CD4-positive, alpha-beta T cell treated with Interferon gamma for 1 hour (primary cell): Measurements from ENCODE around the gene CXCR5.
A peak's percentile ranks its signal among the peaks of the same experiment; 100 is the strongest.

Experiments used
- DNase-seq: peaks from one replicate; pipeline ENCODE4 v3.0.0-alpha.2; 2020

CXCR5 gene

DNA sequence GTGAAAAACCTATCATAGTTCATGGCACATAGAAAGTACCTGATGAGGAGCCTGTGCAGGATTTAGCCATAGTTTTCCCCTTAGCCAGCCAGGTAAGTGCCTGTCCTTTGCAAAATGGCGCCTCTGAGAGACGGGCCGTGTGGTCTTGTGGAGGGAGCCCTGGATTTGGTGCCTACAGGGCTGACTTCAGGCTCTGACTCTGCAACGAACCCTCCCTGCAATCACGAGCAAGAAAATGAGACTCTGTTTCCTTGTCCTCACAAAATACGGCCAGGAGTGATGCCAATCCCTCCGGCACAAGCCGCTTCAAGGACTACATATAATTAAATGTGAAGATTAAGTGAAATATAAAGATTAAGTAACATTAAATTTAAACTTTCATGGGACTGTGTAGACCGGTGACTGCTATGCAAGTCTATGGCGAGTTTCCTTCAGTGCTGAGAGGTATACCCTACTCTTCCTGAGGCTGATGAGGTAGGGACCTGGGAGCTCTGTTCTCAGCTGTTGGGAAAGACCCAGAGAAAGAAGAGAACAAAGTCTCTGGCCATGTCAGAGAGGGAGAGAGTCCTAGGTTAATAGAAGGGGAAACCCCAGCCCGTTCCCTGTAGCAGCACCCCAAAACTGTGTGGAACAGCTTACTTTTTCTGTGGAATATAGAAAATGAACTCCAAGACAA lies 6.1 kb upstream of the CXCR5 start:
- DNase-seq: no peak

DNA sequence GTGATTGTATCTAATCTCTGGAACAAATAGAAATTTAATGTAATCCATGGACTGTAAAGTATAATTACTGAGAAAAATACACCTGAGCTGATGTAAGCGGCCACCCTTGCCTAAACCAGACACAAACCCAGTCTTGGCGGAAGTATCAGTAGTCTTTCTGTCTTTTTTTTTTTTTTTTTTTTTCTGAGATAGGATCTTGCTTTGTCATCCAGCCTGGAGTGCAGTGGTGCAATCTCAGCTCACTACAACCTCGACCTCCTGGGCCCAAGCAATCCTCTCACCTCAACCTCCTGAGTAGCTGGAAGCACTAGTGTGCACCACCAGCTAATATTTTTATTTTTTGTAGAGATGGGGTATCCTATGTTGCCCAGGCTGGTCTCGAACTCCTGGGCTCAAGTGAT lies 5.5 kb upstream of the CXCR5 start:
- no peak for DNase-seq

DNA sequence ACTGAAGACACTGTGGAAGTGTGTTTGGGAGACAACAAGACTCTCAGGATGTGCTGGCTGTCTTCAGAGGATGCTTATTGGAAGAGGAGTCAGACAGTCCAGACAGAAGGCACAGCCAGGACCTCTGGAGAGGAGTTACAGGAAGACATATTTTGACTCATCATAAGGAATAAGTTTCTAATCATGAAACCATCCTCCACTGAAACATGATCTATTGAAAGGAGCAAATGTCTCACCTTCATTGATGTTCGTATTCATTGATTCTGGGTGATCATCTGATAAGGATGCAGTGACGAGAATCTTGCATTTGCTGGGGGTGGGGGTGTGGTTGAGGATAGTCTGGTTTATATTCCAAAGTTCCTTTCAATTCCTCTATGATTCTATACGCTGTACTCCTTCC lies 2.5 kb upstream of the CXCR5 start:
- DNase-seq: no peak

DNA sequence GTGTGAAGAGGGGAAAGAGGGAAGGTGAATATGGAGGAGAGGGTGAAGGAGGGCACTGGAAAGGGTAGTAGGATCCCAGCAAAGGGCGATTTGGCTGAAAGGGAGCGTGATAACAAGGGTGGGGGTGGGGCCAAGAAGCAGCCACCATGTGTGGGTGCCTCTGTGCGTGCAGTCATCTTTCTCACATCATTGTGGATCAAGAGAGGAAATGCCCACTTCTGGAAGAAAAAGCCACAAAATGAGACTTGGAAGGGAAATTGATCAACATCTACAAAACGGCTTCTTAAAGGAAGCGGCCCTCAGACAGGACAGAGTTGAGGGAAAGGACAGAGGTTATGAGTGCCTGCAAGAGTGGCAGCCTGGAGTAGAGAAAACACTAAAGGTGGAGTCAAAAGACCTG lies 1.2 kb upstream of the CXCR5 start:
- DNase-seq: no peak

DNA sequence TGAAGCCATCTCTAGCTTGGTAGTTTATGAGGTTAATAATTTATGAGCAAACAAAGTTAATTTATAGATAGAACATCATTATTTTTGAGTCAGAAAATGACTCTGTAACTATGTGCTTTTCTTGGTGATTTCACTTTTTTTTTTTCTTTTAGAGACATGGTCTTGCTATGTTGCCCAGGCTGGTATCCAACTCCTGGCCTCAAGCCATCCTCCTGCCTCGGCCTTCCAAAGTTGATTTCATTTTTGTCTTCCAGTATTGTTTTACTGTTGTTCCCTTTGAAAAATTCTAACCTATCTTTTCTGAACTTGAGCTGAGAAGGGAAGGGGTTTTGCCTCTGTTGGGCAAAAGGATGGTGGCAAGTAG lies 706 bp upstream of the CXCR5 start:
- DNase-seq: no peak

DNA sequence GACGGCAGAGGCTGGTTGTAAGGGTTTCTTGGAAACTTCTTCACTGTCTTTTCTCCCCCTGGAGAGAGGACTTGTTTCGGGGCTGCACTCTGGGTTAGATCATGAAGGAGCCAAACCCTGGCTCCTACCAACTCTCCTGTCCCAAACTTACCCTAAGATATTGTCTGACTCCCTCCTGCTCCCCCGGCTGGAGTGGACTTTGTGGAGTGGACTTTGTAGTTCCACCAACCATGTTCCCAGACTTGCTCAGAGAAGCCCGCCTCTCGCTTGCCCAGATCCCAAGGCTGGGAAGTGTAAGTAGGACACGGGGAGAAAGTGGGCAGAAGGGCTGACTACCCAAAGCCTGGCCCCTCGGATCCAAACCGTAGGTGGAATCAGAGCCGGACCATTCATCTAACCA lies 1.2 kb downstream of the CXCR5 start:
- DNase-seq: no peak

DNA sequence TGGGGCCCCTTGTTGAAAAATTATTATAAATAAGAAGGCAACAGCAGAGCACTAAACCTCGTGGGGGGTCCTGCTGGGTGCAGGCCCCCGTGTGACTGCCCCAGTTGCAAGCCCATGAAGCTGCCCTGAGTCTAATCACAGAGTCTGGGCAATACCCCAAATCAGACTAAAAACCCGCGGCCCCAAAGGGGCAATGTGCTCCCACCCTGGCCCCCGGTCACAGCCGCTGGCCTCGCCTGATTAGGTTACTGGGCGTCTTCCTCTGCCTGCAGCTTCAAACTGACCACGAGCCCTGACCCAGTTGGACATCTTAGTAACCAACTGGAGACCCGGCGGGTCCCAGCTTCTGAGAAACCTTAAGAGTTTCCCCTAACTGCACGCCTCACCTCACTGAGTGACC lies 1.6 kb downstream of the CXCR5 start:
- no peak for DNase-seq

DNA sequence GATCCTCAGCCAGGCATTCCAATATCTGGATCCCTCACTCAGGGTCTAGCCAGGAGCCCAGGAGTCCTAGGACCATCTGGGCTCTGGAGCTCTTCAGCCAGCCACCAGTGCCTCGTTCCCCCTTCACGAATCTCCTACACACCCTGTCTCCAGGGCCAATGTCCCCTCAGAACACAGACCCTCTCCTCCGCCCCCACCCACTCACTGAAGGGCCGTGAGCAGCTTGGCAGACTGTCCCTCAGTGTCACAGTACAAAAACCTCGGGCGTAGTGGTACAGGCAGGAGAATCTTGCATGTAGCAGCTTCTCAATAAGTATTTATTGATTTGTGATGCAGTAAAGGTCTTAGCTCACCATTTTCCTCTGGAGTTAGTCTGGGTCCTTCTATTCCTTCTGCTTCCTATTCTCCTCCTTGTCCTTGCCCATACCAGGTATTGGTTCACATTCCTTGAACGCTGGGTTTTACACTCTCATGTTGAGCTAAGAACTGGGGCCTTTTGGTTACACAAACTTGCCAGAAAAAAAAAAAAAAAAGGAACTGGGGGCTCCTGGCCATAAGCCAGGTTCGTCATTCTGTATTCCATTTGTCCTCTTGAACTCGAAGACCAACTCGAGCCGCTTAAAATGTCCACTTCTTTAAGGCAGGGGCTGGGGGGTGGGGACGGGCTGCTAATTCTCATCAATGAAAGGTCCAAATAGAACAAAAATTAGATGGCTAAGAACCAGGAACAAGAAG lies 2.3 kb downstream of the CXCR5 start:
- DNase-seq: no peak

DNA sequence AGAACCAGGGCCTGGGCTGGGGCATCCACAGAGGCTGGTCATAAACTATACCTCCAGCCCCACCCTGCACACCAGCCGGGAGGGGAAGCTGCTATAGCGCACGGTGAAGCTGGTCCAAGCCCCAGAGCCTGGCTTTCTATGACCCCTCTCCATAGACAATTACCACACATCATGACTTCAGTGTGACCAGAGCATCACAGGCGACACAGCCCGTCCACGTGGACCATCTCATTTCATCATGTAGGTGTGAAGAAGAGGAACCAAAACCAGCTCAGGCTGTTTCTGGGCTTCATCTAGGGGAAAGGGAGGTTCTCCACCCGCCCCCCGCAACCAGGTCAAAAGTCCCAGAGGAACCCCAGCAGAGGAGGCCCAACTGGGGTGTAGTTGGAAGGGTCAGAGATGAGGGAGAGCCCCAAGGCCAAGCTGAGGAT lies 3.0 kb downstream of the CXCR5 start:
- peak; percentile 59 for DNase-seq

DNA sequence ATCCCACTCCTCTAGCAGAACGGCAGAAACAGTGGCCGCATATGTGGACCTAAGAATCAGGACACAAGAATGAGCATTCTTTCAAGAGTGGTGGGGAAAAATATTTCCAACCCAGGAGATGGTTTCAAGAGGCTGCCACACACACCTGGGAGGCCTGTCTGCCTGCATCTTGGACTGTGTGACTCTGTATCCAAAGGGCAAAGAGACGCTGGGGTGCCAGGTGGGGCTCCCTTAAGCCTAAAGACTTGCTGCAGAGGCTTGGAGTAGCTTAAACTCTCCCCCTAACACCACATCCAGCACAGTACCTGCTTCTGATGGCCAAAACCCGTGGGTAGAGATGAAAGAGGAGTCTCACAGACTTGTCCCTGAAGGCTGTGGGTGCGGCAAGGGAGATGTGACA lies 3.5 kb downstream of the CXCR5 start:
- DNase-seq: no peak

DNA sequence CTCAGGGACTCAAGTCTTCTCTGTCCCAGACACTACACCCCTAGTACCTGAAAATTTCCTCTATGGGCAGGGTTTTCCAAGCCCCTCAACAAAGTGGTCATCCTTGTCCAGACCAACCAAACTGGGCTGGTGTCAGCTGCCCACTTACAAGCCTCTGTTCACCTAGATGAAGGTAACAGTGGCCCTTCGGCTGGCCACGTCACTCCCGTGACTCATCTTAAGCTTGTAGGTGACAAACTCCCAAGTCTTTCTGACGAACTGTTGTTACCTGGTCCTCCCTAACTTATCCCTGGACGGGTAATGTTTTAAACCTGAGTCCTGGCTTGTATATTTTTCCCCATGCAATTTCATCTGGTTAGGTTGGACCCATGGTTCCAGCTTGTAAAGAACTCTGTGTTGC lies 4.7 kb downstream of the CXCR5 start:
- DNase-seq: no peak

DNA sequence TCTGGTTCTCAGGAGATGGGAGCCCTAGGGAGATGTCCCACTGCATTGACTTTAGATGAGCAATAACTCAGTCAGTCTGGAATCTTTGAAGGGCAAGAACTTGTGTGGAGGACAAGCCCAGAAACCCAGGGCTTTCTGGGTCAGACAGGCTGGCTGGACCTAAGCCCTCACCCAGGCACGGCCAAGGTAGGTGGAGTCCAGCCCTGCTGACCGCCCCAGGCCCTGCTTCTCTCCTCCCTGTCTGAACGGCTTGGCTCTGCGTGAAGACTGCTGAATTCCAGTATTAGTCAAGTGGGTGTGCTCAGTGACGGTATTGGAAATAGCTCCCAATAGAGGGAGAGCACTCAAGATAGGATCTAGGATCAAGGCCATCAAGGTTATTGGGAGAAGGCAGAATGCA lies 6.1 kb downstream of the CXCR5 start:
- DNase-seq: no peak

DNA sequence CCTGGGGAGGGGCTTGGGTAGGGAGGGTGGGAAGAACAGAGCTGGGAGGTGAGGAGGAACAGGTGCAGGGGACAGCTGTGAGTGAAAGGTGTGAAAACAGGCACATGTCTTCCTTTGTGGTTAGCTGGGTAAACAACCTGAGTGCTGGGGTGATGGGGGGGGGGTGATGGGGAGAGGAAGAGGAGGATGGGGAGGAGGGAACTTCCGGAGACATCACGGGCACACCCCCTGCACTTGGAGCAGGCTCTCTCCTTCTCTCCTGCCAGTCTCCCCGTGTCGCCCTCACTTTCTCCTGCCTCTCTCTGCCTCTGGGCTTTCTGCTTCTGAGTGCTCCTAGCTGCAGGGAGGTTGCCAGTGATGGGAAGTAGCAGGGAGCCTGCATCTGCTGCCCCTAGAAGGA lies 8.8 kb downstream of the CXCR5 start:
- peak; percentile 70 for DNase-seq

DNA sequence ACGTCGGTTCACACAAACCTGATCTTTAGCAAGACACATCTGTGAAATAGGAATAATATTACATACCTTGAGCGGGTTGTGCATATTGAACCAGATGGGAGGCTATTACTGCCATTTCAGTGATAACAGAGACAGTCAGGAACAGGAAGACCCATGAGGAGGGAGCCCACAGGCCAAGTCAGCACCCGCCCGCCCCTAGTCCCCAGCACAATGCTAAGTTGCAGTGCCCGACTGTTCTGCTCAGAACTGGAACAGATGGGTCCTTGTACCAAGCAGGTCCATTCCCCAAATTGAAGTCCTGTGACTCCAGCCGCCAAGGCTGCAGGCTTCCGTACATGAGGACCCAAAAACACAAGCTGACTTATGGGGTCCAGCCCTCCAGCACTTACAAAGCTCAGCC lies 9.3 kb downstream of the CXCR5 start:
- no peak for DNase-seq

DNA sequence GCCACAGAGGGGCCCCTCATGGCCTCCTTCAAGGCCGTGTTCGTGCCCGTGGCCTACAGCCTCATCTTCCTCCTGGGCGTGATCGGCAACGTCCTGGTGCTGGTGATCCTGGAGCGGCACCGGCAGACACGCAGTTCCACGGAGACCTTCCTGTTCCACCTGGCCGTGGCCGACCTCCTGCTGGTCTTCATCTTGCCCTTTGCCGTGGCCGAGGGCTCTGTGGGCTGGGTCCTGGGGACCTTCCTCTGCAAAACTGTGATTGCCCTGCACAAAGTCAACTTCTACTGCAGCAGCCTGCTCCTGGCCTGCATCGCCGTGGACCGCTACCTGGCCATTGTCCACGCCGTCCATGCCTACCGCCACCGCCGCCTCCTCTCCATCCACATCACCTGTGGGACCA lies 10.0 kb downstream of the CXCR5 start:
- DNase-seq: no peak

DNA sequence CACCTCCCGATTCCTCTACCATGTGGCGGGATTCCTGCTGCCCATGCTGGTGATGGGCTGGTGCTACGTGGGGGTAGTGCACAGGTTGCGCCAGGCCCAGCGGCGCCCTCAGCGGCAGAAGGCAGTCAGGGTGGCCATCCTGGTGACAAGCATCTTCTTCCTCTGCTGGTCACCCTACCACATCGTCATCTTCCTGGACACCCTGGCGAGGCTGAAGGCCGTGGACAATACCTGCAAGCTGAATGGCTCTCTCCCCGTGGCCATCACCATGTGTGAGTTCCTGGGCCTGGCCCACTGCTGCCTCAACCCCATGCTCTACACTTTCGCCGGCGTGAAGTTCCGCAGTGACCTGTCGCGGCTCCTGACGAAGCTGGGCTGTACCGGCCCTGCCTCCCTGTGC lies 10.5 kb downstream of the CXCR5 start:
- no peak for DNase-seq

DNA sequence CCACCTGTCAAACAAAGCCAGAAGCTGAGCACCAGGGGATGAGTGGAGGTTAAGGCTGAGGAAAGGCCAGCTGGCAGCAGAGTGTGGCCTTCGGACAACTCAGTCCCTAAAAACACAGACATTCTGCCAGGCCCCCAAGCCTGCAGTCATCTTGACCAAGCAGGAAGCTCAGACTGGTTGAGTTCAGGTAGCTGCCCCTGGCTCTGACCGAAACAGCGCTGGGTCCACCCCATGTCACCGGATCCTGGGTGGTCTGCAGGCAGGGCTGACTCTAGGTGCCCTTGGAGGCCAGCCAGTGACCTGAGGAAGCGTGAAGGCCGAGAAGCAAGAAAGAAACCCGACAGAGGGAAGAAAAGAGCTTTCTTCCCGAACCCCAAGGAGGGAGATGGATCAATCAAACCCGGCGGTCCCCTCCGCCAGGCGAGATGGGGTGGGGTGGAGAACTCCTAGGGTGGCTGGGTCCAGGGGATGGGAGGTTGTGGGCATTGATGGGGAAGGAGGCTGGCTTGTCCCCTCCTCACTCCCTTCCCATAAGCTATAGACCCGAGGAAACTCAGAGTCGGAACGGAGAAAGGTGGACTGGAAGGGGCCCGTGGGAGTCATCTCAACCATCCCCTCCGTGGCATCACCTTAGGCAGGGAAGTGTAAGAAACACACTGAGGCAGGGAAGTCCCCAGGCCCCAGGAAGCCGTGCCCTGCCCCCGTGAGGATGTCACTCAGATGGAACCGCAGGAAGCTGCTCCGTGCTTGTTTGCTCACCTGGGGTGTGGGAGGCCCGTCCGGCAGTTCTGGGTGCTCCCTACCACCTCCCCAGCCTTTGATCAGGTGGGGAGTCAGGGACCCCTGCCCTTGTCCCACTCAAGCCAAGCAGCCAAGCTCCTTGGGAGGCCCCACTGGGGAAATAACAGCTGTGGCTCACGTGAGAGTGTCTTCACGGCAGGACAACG lies 11.7 kb downstream of the CXCR5 start:
- peak; percentile 77 for DNase-seq

DNA sequence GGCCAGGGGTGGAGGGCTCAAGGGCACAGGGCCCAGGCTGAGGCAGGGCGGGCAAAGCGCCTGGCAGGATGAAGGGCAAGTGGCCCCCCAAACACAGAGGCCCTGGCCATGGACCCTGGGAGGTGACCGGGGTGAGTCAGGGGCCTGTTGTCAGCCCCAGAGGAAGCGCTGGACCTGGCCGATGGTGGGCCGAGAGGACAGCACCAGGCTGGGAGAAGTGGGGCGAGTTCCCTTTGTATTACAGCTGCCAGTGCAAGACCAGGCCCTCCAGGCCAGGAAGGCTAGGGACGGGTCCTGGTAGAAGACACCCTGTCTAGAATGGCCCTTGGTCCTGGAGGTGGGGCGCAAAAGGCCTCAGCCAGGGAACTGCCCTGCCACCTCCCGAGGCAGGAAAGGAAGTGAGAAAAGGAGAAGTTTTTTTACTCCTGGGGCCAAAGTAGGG lies 12.8 kb downstream of the CXCR5 start:
- DNase-seq: no peak

DNA sequence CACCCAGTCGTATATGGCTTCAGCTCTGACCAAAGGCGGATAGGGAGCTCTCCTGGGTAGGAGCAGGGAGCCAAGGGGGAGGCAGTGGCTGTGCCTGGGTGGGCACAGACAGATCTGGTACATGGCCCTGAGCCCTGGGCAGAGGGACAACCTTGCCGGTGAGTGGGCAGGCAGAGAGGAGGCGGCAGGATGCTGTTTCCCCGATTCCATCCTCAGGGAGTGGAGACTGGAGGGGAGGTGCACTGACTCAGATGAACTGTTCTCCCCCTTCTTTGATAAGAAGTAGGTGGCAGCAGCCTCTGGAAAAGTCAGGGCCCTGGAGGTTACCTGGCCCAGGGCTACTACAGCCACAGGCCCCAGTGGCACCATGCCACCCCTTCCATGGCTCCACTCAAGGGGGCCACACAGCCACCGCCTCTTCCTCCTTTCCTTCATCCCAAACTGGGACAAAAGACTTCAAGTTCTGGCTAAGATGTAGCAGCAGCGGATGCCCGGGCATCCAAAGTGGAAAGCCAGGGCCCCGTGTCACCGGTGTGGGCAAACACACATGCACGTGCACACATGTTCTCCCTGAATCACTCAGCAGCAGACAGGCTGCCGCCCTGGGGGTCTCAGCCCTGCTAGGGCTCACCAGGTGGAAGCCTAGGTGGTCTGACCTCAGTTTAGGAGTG lies 13.4 kb downstream of the CXCR5 start:
- no peak for DNase-seq

DNA sequence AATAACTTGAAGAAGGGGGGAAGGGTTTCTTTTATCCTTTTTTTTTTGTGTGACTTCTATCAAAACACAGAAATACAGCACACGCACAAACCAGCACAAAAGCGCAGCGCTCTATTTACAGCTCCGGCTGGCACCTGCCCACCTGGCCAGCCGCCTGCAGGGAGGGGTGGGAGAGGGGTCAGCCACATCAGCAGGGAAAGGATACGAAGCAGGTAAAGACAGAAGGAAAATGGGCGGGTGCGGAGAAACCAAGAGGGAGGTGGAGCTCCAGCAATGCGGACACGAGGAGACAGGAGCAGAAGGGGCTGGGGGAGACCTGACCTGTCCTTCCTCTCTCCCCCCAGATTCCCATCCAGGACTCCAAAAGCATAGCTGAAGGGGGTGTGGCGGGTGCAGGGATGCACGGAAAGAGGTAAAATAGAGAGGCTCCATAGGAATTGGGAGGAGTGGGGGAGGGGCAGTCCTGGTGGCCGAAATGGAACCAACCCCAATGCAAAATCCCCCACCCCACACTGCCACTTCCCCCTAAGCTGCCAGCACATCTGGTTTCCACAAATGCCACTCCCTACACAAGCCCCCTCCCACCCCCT lies 14.1 kb downstream of the CXCR5 start:
- DNase-seq: no peak

DNA sequence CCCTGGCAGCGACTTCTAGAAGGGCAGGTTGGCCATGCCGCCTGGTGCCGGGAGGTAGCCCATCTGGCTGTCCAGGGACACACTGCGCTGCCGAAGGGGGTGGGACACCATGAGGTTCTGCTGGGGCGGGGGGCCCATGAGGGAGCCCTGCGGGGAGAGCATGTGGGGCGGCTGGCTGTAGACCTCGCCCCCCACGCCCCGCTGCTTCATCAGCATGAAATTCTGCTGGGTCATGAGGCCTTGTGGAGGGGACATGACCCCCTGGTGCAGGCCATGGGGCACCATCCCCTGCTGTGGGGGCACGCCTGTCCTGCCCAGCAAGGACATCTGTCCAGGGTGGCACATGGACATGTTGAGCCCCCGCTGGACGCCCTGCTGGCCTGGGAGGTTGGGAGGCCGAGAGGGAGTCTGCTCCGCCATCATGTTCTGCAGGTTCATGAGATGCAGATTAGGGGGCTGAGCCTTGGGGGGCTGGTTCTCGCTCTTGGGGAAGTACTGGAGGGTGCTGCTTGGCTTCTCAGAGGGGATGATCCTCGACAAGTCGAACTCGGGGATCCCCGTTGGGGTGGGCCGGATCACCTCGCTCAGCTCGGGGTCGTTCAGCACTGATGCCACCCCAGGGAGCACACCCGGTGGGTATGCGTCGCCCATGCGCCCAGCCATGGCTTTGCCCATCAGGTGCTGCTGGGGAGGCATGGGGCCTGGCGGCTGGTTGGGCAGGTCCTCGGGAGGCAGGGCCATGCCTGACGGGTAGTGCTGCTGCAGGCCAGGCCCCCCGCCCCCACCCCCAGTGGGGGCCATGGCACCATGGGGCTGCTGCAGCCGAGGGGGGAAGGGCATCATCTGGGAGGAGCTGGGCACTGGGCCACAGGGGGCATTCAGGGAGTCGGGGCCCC lies 15.0 kb downstream of the CXCR5 start:
- DNase-seq: no peak

DNA sequence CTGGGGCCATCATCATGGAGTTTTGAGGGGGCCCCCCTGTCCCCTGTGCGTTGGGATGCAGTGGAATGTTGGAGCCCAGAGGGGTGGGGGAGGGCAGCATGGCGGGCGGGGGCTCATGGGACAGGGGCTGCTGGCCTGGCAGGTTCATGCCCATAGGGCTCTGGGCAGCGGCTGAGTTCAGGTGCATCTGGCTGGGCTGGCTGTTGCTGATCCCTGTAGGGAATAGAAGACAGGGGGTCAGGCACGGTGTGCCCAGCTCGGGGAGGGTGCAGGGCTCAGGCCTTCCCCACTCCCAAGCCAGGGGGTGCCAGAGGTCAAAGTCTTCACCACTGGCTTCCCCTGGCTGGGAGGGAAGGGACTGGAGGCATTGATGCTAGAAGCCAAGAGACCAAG lies 15.6 kb downstream of the CXCR5 start:
- DNase-seq: no peak
